SK-N-MC (cell line): ENCODE measurements around the gene AFF3.

Source experiments
- EZH2 ChIP-seq: fragments of 200-600 bp; sonication (generic); IDR thresholded peaks from one replicate; pipeline ENCODE4 v1.6.1; 2017; ENCODE audit warnings: antibody characterized with exemption
- POLR2AphosphoS5 ChIP-seq: IDR thresholded peaks from 2 replicates; pipeline ENCODE4 v1.6.1; 2012; ENCODE audit warnings: mild to moderate bottlenecking, low read depth, low read length, borderline replicate concordance

- TF ChIP-seq POLR2AphosphoS5 (no peak), EZH2 (no peak)
Measured at GRCh38 chr2:99621106-99621505, 521.3 kb downstream of the AFF3 start.
